H1 (cell line): Measurements from ENCODE around the gene GBE1. TPM values are rescaled to one million over a fixed set of nuclear protein-coding genes. Genes with fewer than 3 reads are reported as not detected.

Experiments
- CTCF ChIA-PET: fragments of 300-600 bp; sonication (Branson Sonifier 250); formaldehyde crosslinking; loops from one replicate; lab custom pipeline; 2021; ENCODE audit not compliant: partially characterized antibody; lab: Charles Lee
- POLR2A ChIA-PET: fragments of 300-600 bp; sonication (Branson Sonifier 250); formaldehyde crosslinking; loops from one replicate; lab custom pipeline; 2021; ENCODE audit warnings: inconsistent platforms; ENCODE audit not compliant: partially characterized antibody; lab: Charles Lee
- DNase-seq, 2 experiments: peaks; one replicate each; pipeline versions ENCODE4 v3.0.0 to v3.0.0-alpha.2; 2010 to 2022; ENCODE audit warnings: low spot score in 2 of 2, low read depth in 1 of 2, mixed read lengths in 1 of 2
- FAIRE-seq: peaks from 2 replicates; lab custom pipeline; 2011; peaks lifted over from hg19 to GRCh38; lab: Jason Lieb, UNC
- H2AFZ ChIP-seq: 2 replicates; pipeline ENCODE4 v1.8.1; 2012; ENCODE audit warnings: low read length, inconsistent platforms
- H2AK5ac ChIP-seq: 2 replicates; pipeline ENCODE4 v1.6.1; 2013; ENCODE audit warnings: low read depth, low read length
- H2BK120ac ChIP-seq: replicated peaks from 2 replicates; pipeline ENCODE3; 2013; ENCODE audit warnings: low read depth, low read length, inconsistent platforms
- H2BK12ac ChIP-seq: 2 replicates; pipeline ENCODE4 v1.6.1; 2013; ENCODE audit warnings: low read depth, low read length
- H2BK15ac ChIP-seq: 2 replicates; pipeline ENCODE4 v1.6.1; 2013; ENCODE audit warnings: low read length
- H2BK20ac ChIP-seq: 2 replicates; pipeline ENCODE4 v1.6.1; 2013; ENCODE audit warnings: low read length
- H2BK5ac ChIP-seq: 2 replicates; pipeline ENCODE4 v1.6.1; 2013; ENCODE audit warnings: low read depth, low read length
- H3K14ac ChIP-seq: 2 replicates; pipeline ENCODE4 v1.6.1; 2013; ENCODE audit warnings: inconsistent platforms; ENCODE audit not compliant: insufficient read length
- H3K18ac ChIP-seq: 2 replicates; pipeline ENCODE4 v1.6.1; 2013; ENCODE audit warnings: low read length; ENCODE audit errors: extremely low read depth
- H3K23ac ChIP-seq: 2 replicates; pipeline ENCODE4 v1.6.1; 2013; ENCODE audit warnings: inconsistent platforms; ENCODE audit not compliant: insufficient read length
- H3K23me2 ChIP-seq: 2 replicates; pipeline ENCODE4 v1.6.1; 2013; ENCODE audit warnings: low read depth, low read length
- H3K27ac ChIP-seq: 2 replicates; pipeline ENCODE4 v1.6.1; 2011; ENCODE audit warnings: low read depth, low read length, inconsistent platforms
- H3K27me3 ChIP-seq, 4 experiments: replicated peaks in 1 of 4; 1 replicate in 1 of 4; 2 replicates in 3 of 4; pipeline versions ENCODE4 v1.6.1 to v1.8.1; 2011 to 2013; ENCODE audit warnings: low read length in 3 of 4, mild to moderate bottlenecking in 3 of 4, inconsistent platforms in 2 of 4, mixed read lengths in 2 of 4, moderate library complexity in 1 of 4; ENCODE audit not compliant: control insufficient read depth in 3 of 4, insufficient read depth in 3 of 4; ENCODE audit errors: extremely low read depth in 1 of 4
- H3K36me3 ChIP-seq, 4 experiments: 2 replicates each; pipeline versions ENCODE4 v1.6.1 to v1.8.1; 2011 to 2013; ENCODE audit warnings: mild to moderate bottlenecking in 4 of 4, low read length in 3 of 4, moderate library complexity in 2 of 4, control low read depth in 1 of 4, inconsistent platforms in 1 of 4; ENCODE audit not compliant: insufficient read depth in 4 of 4, control insufficient read depth in 2 of 4
- H3K4ac ChIP-seq: replicated peaks from 2 replicates; pipeline ENCODE3; 2013; ENCODE audit warnings: low read length, low read depth, mixed read lengths, inconsistent platforms; ENCODE audit not compliant: insufficient read length
- H3K4me1 ChIP-seq, 4 experiments: replicated peaks in 1 of 4; 1 replicate in 1 of 4; 2 replicates in 3 of 4; pipeline versions ENCODE4 v1.6.1 to v1.8.1; 2011 to 2013; ENCODE audit warnings: low read length in 3 of 4, inconsistent platforms in 2 of 4, mixed read lengths in 1 of 4; ENCODE audit not compliant: insufficient read depth in 4 of 4, control insufficient read depth in 3 of 4
- H3K4me2 ChIP-seq, 2 experiments: 2 replicates each; pipeline versions ENCODE4 v1.6.1 to v1.8.1; 2011 to 2013; ENCODE audit warnings: low read depth in 2 of 2, low read length in 2 of 2, control low read depth in 1 of 2, inconsistent platforms in 1 of 2, mild to moderate bottlenecking in 1 of 2; ENCODE audit not compliant: insufficient read depth in 1 of 2
- H3K4me3 ChIP-seq, 4 experiments: fragments of 200-600, 300-600 bp in 1 of 4; sonication (generic), shearing (Covaris generic), sonication (Bioruptor Twin) in 1 of 4; 2 replicates each; pipeline versions ENCODE4 v1.5.1 to v1.8.1; 2011 to 2016; ENCODE audit warnings: low read length in 4 of 4, low read depth in 3 of 4, control low read depth in 2 of 4, inconsistent platforms in 2 of 4, mild to moderate bottlenecking in 2 of 4, mixed read lengths in 1 of 4, moderate library complexity in 1 of 4; ENCODE audit not compliant: insufficient read depth in 2 of 4; ENCODE audit errors: extremely low read depth in 1 of 4
- H3K56ac ChIP-seq: replicated peaks from 2 replicates; pipeline ENCODE3; 2013; ENCODE audit warnings: low read depth, mild to moderate bottlenecking, mixed read lengths, low read length, inconsistent platforms; ENCODE audit not compliant: insufficient read length
- H3K79me1 ChIP-seq: 2 replicates; pipeline ENCODE4 v1.6.1; 2013; ENCODE audit warnings: low read depth, low read length, control low read depth
- H3K79me2 ChIP-seq, 2 experiments: 2 replicates each; pipeline versions ENCODE4 v1.6.1 to v1.8.1; 2012 to 2013; ENCODE audit warnings: low read length in 2 of 2, mild to moderate bottlenecking in 2 of 2, inconsistent platforms in 1 of 2; ENCODE audit not compliant: insufficient read depth in 2 of 2, control insufficient read depth in 1 of 2
- H3K9ac ChIP-seq, 4 experiments: replicated peaks in 1 of 4; 1 replicate in 1 of 4; 2 replicates in 3 of 4; pipeline versions ENCODE4 v1.6.1 to v1.8.1; 2011 to 2013; ENCODE audit warnings: low read depth in 3 of 4, low read length in 3 of 4, control low read depth in 2 of 4, mild to moderate bottlenecking in 2 of 4, moderate library complexity in 2 of 4, inconsistent platforms in 1 of 4; ENCODE audit errors: extremely low read depth in 1 of 4
- H3K9me3 ChIP-seq, 2 experiments: 2 replicates each; pipeline versions ENCODE4 v1.6.1 to v1.8.1; 2012 to 2013; ENCODE audit warnings: mild to moderate bottlenecking in 2 of 2, moderate library complexity in 2 of 2, control low read depth in 1 of 2, inconsistent platforms in 1 of 2, low read depth in 1 of 2, low read length in 1 of 2, mixed read lengths in 1 of 2; ENCODE audit not compliant: insufficient read depth in 2 of 2
- H4K20me1 ChIP-seq, 2 experiments: replicated peaks in 1 of 2; 2 replicates each; pipeline versions ENCODE3 to v1.8.1; 2011 to 2013; ENCODE audit warnings: inconsistent platforms in 2 of 2, low read length in 2 of 2, mild to moderate bottlenecking in 1 of 2; ENCODE audit not compliant: insufficient read depth in 2 of 2, control insufficient read depth in 1 of 2
- H4K5ac ChIP-seq: 2 replicates; pipeline ENCODE4 v1.6.1; 2013; ENCODE audit warnings: low read length, low read depth, mixed read lengths, inconsistent platforms; ENCODE audit not compliant: insufficient read length
- H4K8ac ChIP-seq: 2 replicates; pipeline ENCODE4 v1.8.0; 2013; ENCODE audit warnings: mild to moderate bottlenecking, moderate library complexity, low read length, inconsistent platforms; ENCODE audit not compliant: insufficient read depth; ENCODE audit errors: extremely low read depth
- H4K91ac ChIP-seq: replicated peaks from 2 replicates; pipeline ENCODE3; 2013; ENCODE audit warnings: low read length, mixed read lengths, inconsistent platforms; ENCODE audit not compliant: insufficient read length
- BRCA1 ChIP-seq: IDR thresholded peaks from 2 replicates; pipeline ENCODE4 v1.6.1; 2012; ENCODE audit warnings: low read depth, low read length, improper control_type of control experiment
- CBX5 ChIP-seq: fragments of 300-800, 300-1000 bp; sonication (generic); IDR thresholded peaks from 2 replicates; pipeline ENCODE4 v1.7.1; 2016; ENCODE audit warnings: antibody characterized with exemption, low read length, low read depth
- CEBPB ChIP-seq: IDR thresholded peaks from 2 replicates; pipeline ENCODE4 v1.6.1; 2012; ENCODE audit warnings: low read depth, low read length
- EGR1 ChIP-seq: IDR thresholded peaks from 2 replicates; pipeline ENCODE4 v1.6.1; 2011; ENCODE audit warnings: low read depth, low read length, borderline replicate concordance
- FOSL1 ChIP-seq: IDR thresholded peaks from 2 replicates; pipeline ENCODE4 v1.6.1; 2011; ENCODE audit warnings: mild to moderate bottlenecking, low read depth, low read length, moderate library complexity; ENCODE audit not compliant: insufficient read depth
- JUN ChIP-seq: IDR thresholded peaks from 2 replicates; pipeline ENCODE4 v1.6.1; 2011; ENCODE audit warnings: low read depth, mild to moderate bottlenecking, improper control_type of control experiment, low read length
- MAFK ChIP-seq: IDR thresholded peaks from 2 replicates; pipeline ENCODE4 v1.6.1; 2012; ENCODE audit warnings: low read depth, mild to moderate bottlenecking, improper control_type of control experiment, low read length
- POLR2AphosphoS5 ChIP-seq: IDR thresholded peaks from 2 replicates; pipeline ENCODE4 v1.6.1; 2011; ENCODE audit warnings: low read depth, low read length
- RFX5 ChIP-seq: IDR thresholded peaks from 2 replicates; pipeline ENCODE4 v1.6.1; 2011; ENCODE audit warnings: low read depth, low read length, improper control_type of control experiment, borderline replicate concordance
- SAP30 ChIP-seq: fragments of 300-600 bp; sonication (generic); IDR thresholded peaks from 2 replicates; pipeline ENCODE4 v1.7.1; 2012; ENCODE audit warnings: low read length, moderate library complexity, mild to moderate bottlenecking, inconsistent platforms; ENCODE audit not compliant: insufficient read depth, insufficient replicate concordance
- SP4 ChIP-seq: IDR thresholded peaks from 2 replicates; pipeline ENCODE4 v1.6.1; 2012; ENCODE audit warnings: low read length, inconsistent platforms
- TAF1 ChIP-seq: IDR thresholded peaks from 2 replicates; pipeline ENCODE4 v1.6.1; 2011; ENCODE audit warnings: mild to moderate bottlenecking, low read depth, low read length
- WGBS, 2 experiments: shearing (Covaris generic) in 1 of 2; methylation state at CpG; one replicate each; pipeline versions ENCODE4 v1.1.6 to v1.1.7; 2013 to 2015; ENCODE audit warnings: low lambda C conversion rate in 2 of 2, mixed read lengths in 2 of 2, inconsistent platforms in 1 of 2, low coverage in 1 of 2, missing lambda C conversion rate in 1 of 2; ENCODE audit not compliant: insufficient replicate concordance in 2 of 2, insufficient coverage in 1 of 2, insufficient read length in 1 of 2; ENCODE audit errors: extremely low coverage in 1 of 2, missing lambda C conversion rate in 1 of 2; 5-methylcytosine and 5-hydroxymethylcytosine counted together
- polyA plus RNA-seq, 7 experiments: library from polyadenylated mRNA; depleted of rRNA in 3 of 7; stranded (reverse) in 5 of 7; unstranded in 2 of 7; fragments of >200 nt in 5 of 7; fragments of 200-250 nt in 2 of 7; gene quantifications; 1 replicate in 5 of 7; 2 replicates in 1 of 7; 4 replicates in 1 of 7; pipeline versions ENCODE4 v1.2.1 to v1.2.3, GENCODE V29; 2011 to 2013; ENCODE audit warnings: missing spikeins in 2 of 7, mixed read lengths in 2 of 7
- total RNA-seq: library from RNA; stranded (reverse); fragmentation: NEBNext Ultra II Directional; extraction: Animal tissue kit (Norgen Biotek cat#: 25700); gene quantifications from 2 replicates; pipeline ENCODE4 v1.2.1, GENCODE V29; 2021
- TF ChIP-seq, protein P1 (sequence below): IDR thresholded peaks from 2 replicates; pipeline ENCODE4 v1.6.1; 2011; ENCODE audit warnings: low read length, improper control_type of control experiment

Gene GBE1
- total and polyA plus RNA-seq, 2 of the 8 experiments (the other 6 are each of a cell fraction or from before 2014, with no cell fraction given), result 3.3 to 7.3 TPM

DNA sequence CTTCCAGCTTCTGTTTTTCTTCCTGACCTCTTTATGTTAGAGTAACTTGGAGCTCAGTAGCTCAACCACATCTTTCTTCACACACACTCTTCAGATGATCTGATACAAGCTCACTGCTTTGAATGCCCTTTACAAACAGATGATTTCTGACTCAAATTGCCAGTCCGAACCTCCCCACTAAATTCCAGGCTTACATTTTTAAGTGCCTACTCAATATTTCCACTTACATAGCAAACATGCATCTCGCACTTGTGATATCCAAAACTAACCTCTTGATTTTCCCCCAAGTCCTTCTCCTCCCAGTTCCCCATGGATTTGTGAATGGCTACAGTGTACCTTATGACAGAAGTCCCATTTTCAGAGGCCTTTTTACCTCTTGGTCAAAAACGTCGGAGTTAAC, 139.1 kb downstream of the GBE1 start:
- no peak overlapping the region for H4K5ac ChIP-seq
- peaks cover 0 to 9% (median 6%) of the 10 kb centered on the region in 4 experiments; a peak in 4 of 7 replicates for H3K4me1 ChIP-seq
- 88% methylated on average over 4 of the region's 4 CpGs; no CpG with 5 or more reads in 1 of the 2 experiments for WGBS, 2 experiments
- H3K23ac ChIP-seq, result no peak overlapping the region
- no peak overlapping the region for H3K18ac ChIP-seq
- H3K4me3 ChIP-seq, result no peak overlapping the region
- no peaks in the 10 kb centered on the region for H3K27me3 ChIP-seq
- no peak overlapping the region for H2AK5ac ChIP-seq
- H3K79me2 ChIP-seq, result no peaks in the 10 kb centered on the region
- no peak overlapping the region for H3K27ac ChIP-seq
- no peak for TF ChIP-seq CBX5
- TF ChIP-seq SP4, result no peak
- no peak for TF ChIP-seq FOSL1
- no peak for TF ChIP-seq EGR1
- no peak for TF ChIP-seq JUN
- TF ChIP-seq CEBPB, result no peak
- no peak for TF ChIP-seq TAF1
- TF ChIP-seq MAFK, result no peak
- TF ChIP-seq POLR2AphosphoS5, result no peak
- TF ChIP-seq BRCA1, result no peak
- TF ChIP-seq, protein P1, sequence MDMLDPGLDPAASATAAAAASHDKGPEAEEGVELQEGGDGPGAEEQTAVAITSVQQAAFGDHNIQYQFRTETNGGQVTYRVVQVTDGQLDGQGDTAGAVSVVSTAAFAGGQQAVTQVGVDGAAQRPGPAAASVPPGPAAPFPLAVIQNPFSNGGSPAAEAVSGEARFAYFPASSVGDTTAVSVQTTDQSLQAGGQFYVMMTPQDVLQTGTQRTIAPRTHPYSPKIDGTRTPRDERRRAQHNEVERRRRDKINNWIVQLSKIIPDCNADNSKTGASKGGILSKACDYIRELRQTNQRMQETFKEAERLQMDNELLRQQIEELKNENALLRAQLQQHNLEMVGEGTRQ, result no peak
- TF ChIP-seq RFX5, result no peak
- no peak for TF ChIP-seq SAP30
- no peak overlapping the region for H2BK5ac ChIP-seq
- H2BK120ac ChIP-seq, result no peak overlapping the region
- H3K14ac ChIP-seq, result no peak overlapping the region
- CTCF ChIA-PET, result interaction anchor here (1.0 to 1.3 kb wide), 2 partner anchors 13 to 21 kb away, joined by 3 to 5 read pairs; no protein-coding TSS in a partner anchor
- H4K20me1 ChIP-seq, result no peaks in the 10 kb centered on the region
- no peak overlapping the region for H2BK12ac ChIP-seq
- no peaks in the 10 kb centered on the region for H3K79me1 ChIP-seq
- DNase-seq (no peak), FAIRE-seq (no peak)
- no peaks in the 10 kb centered on the region for H3K23me2 ChIP-seq
- no peaks in the 10 kb centered on the region for H3K36me3 ChIP-seq
- H3K56ac ChIP-seq, result no peak overlapping the region
- no peak overlapping the region for H2BK20ac ChIP-seq
- no peak overlapping the region for H3K9ac ChIP-seq
- H4K8ac ChIP-seq, result no peak overlapping the region
- no peak overlapping the region for H3K4ac ChIP-seq
- no peak overlapping the region for H2BK15ac ChIP-seq
- POLR2A ChIA-PET, result no interaction called here
- H3K4me2 ChIP-seq, result no peak overlapping the region
- no peak overlapping the region for H2AFZ ChIP-seq
- no peaks in the 10 kb centered on the region for H3K9me3 ChIP-seq
- no peak overlapping the region for H4K91ac ChIP-seq
